Activated T-cell treated with anti-CD3 and anti-CD28 coated beads, Interleukin-2, amount 50 U/mL, for 24 hours (primary cell): ENCODE results near the gene CDHR2.

ENCODE experiments used
- DNase-seq: peaks from one replicate; pipeline ENCODE4 v3.0.0-alpha.2; 2020
- H3K27ac Mint-ChIP-seq: 2 replicates; pipeline ENCODE4 v1.8.0; 2020; ENCODE audit warnings: mild to moderate bottlenecking, mixed read lengths
- H3K27me3 Mint-ChIP-seq: 2 replicates; pipeline ENCODE4 v1.8.0; 2020; ENCODE audit warnings: mixed read lengths
- H3K36me3 Mint-ChIP-seq: 2 replicates; pipeline ENCODE4 v1.8.0; 2020; ENCODE audit warnings: low read depth, mixed read lengths
- H3K4me1 Mint-ChIP-seq: 2 replicates; pipeline ENCODE4 v1.8.0; 2020; ENCODE audit warnings: low read depth, mixed read lengths
- H3K4me3 Mint-ChIP-seq: 2 replicates; pipeline ENCODE4 v1.8.0; 2020; ENCODE audit warnings: mild to moderate bottlenecking, moderate library complexity, mixed read lengths
- H3K9me3 Mint-ChIP-seq: 2 replicates; pipeline ENCODE4 v1.8.0; 2020; ENCODE audit warnings: mixed read lengths

CDHR2 gene

DNA sequence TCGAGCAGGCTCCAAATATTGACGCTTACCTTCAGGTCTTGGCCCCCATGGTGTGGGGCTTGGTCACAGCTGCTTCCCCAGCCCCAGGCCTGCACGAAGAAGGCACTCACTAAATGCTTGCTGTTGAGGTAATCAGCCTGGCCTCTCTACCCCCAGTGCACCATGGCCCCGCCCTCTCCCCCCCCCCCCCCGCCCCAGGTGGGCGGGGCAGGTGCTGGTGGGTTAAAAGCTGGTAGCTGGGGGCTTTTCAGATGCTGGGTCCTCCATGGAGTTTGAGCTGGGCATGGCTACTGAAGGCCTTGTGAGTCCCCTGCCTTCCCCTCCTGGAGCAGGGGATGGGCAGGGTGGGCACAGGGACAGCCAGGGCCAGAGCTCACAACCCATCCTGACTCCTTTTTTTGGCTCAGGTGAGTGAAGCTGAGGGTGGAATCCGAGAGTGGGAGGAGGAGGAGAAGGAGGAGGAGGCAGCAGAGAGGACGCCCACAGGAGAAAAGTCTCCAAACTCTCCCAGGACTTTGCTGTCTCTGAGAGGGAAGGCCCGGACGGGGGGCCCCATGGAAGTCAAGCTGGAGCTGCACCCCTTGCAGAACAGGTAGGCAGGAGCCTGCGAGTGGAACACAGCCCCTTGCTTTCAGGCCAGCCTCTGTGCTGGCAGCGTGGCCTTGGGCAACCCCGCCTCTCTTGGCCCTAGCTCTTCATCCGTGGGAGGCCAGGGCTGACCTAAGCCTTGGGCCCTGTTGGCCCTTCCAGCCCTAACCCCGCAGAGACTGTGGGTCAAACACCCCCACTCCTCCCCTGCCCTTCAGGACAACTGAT lies 93.7 kb downstream of the CDHR2 start:
- Mint-ChIP-seq H3K9me3 (no peaks in the 10 kb centered on the region), H3K4me3 (no peak overlapping the region), H3K4me1 (peaks cover 19% of the 10 kb centered on the region), H3K27ac (no peak overlapping the region), H3K36me3 (peaks cover 2% of the 10 kb centered on the region), H3K27me3 (no peaks in the 10 kb centered on the region)
- no peak for DNase-seq

GRCh38 chr5:176643491-176644219 lies 94.5 kb downstream of the CDHR2 start:
- Mint-ChIP-seq H3K27me3 (no peaks in the 10 kb centered on the region), H3K9me3 (no peaks in the 10 kb centered on the region), H3K36me3 (peaks cover 2% of the 10 kb centered on the region), H3K27ac (no peak overlapping the region), H3K4me1 (peaks cover 27% of the 10 kb centered on the region), H3K4me3 (no peak overlapping the region)
- DNase-seq = no peak

DNA sequence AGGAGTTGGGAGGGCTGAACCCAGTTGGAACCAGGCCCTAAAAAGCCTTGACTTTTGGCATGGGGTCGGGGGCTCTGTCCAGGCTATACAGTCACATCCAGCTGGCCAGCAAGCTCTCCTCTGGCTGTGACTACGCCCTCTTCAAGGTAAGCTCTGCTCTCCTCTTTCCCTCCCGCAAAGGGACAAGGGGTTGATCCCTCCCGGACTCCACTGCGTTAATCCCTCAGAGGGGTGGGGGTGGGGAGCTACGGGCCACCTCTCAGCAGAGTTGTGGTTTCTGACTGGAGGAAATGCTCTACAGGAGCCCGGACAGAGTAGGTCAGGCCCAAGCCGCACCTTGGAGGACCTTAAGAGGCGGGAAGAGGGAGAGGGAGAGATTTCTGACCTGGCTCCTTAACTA lies 95.2 kb downstream of the CDHR2 start:
- no peak for DNase-seq
- H3K4me1 Mint-ChIP-seq = peaks cover 34% of the 10 kb centered on the region
- no peaks in the 10 kb centered on the region for H3K9me3 Mint-ChIP-seq
- peaks cover 2% of the 10 kb centered on the region for H3K36me3 Mint-ChIP-seq
- H3K4me3 Mint-ChIP-seq = no peak overlapping the region
- H3K27ac Mint-ChIP-seq = no peak overlapping the region
- H3K27me3 Mint-ChIP-seq = no peaks in the 10 kb centered on the region

DNA sequence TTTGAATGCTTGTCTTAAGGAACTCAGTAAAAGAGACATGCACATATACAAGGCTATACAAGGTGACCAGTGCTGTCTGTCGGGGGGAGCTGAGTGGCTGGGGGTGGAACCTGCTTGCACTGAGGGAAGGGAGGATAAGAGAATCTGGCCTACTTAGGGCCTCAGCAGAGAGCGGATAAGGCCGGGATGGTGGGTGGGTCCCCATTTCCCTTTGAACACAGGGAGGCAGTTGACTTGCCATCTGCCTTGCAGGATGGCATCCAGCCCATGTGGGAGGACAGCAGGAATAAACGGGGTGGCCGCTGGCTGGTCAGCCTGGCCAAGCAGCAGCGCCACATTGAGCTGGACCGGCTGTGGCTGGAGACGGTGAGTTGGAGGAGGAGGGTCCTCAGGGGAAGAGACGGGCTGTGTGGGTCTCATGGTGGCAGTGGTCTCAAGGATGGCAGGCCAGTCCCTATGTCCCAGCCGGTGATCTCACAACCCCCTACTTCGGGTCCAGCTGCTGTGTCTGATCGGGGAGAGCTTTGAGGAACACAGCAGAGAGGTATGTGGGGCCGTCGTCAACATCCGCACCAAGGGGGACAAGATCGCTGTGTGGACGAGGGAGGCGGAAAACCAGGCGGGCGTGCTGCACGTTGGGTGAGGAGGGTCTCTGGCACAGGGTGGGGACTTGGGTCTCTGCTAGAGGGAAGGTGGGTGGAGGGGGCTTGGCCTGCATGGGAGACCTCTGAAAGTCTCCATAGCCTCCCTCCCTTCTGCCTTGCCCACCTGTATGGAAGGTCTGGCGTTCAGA lies 95.9 kb downstream of the CDHR2 start:
- no peak for DNase-seq
- Mint-ChIP-seq H3K4me3 (no peak overlapping the region), H3K9me3 (no peaks in the 10 kb centered on the region), H3K27ac (no peak overlapping the region), H3K27me3 (no peaks in the 10 kb centered on the region), H3K36me3 (peaks cover 2% of the 10 kb centered on the region), H3K4me1 (peaks cover 40% of the 10 kb centered on the region)
